Sigmoid colon (tissue), 7 donors: ENCODE results near the gene LDB2. TPM values are rescaled to one million over a fixed set of nuclear protein-coding genes. Genes with fewer than 3 reads are reported as not detected.

Experiments
- DNase-seq: peaks from one replicate; pipeline ENCODE4 v3.0.0-alpha.2; 2019
- H3K27ac ChIP-seq, 4 donors: fragments of 200-600 bp; sonication (generic); one replicate each; pipeline ENCODE4 v1.5.1; 2016 to 2019; ENCODE audit warnings: mild to moderate bottlenecking in 1 of 4
- H3K27me3 ChIP-seq, 3 donors: fragments of 200-600 bp; sonication (generic); one replicate each; pipeline ENCODE4 v1.5.1; 2019; ENCODE audit warnings: mild to moderate bottlenecking in 1 of 3
- H3K36me3 ChIP-seq, 4 donors: fragments of 200-600 bp; sonication (generic); one replicate each; pipeline ENCODE4 v1.5.1; 2016 to 2019
- H3K4me1 ChIP-seq, 4 donors: fragments of 200-600 bp; sonication (generic); one replicate each; pipeline ENCODE4 v1.5.1; 2017 to 2019
- H3K4me3 ChIP-seq, 4 donors: fragments of 200-600 bp; sonication (generic); one replicate each; pipeline ENCODE4 v1.5.1; 2017 to 2019; ENCODE audit warnings: mild to moderate bottlenecking in 2 of 4, moderate library complexity in 1 of 4
- H3K9me3 ChIP-seq, 4 donors: fragments of 200-600 bp in 3 of 4; sonication (generic) in 3 of 4; one replicate each; pipeline versions ENCODE4 v1.5.1 to v1.6.1; 2013 to 2019
- EP300 ChIP-seq, 4 donors: sonication (generic); formaldehyde crosslinking; IDR thresholded peaks; one replicate each; pipeline ENCODE4 v1.6.1; 2017; ENCODE audit warnings: antibody characterized with exemption in 4 of 4
- POLR2A ChIP-seq, 2 donors: fragments of 450-650 bp; IDR thresholded peaks; one replicate each; pipeline ENCODE4 v1.6.1; 2016; ENCODE audit warnings: antibody characterized with exemption in 2 of 2, mild to moderate bottlenecking in 2 of 2, moderate library complexity in 2 of 2
- POLR2AphosphoS5 ChIP-seq, 4 donors: sonication (generic); formaldehyde crosslinking; IDR thresholded peaks; one replicate each; pipeline ENCODE4 v1.6.1; 2017; ENCODE audit warnings: antibody characterized with exemption in 4 of 4
- WGBS, 2 donors: extraction: QIAGEN DNeasy Blood & Tissue Kit; methylation state at CpG; one replicate each; pipeline ENCODE4 v1.1.7; 2013; 5-methylcytosine and 5-hydroxymethylcytosine counted together
- intact Hi-C: fragments of 100-400 bp; cut with DNase I; formaldehyde crosslinking; loops from one replicate; pipeline ENCODE4 v1.15.1; 2023
- polyA plus RNA-seq, 3 donors: library from polyadenylated mRNA; stranded (reverse); fragments of 200-250 nt; gene quantifications; one replicate each; pipeline ENCODE4 v1.2.3, GENCODE V29; 2013
- total RNA-seq, 4 donors: library from RNA; depleted of rRNA; stranded (reverse); fragments of >200 nt; gene quantifications; one replicate each; pipeline ENCODE4 v1.1.0, GENCODE V29; 2016
- TF ChIP-seq, protein P1 (sequence below), 4 experiments: fragments of 450-650 bp in 3 of 4; fragments of 200-600 bp in 1 of 4; IDR thresholded peaks; one replicate each; pipeline ENCODE4 v1.5.1; 2016 to 2019; ENCODE audit warnings: antibody characterized with exemption in 4 of 4, mild to moderate bottlenecking in 3 of 4, moderate library complexity in 2 of 4
- donor health status: healthy with polysubstance abuse.
- donor health status: Bipolar disorder and iron deficiency.
- donor health status: healthy.

Gene LDB2
- total and polyA plus RNA-seq, 7 donors = 2.1 to 28.5 (median 18.3) TPM

DNA sequence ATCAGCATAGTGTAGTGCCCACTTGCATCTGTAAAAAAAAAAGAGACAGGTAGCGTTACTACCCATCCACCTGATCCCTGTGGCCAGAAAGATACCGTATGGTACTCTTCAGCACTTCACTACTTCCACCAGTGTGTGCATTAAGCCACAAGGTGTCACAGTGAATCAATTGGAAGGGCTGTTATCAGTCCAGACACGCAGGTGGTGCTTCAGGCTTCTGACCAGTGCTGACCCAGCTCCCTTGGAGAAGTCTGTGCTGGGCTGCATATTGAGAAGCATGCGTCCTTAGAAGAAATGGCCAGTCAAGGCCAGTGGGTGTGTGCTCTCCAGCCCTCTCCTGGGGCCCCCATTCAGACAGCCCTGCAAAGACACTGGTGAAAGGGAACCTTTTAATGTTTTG lies 10.6 kb downstream of the LDB2 start:
- Histone ChIP-seq H3K36me3 (no peaks in the 10 kb centered on the region), H3K27ac (no peak overlapping the region), H3K4me3 (no peak overlapping the region), H3K9me3 (no peaks in the 10 kb centered on the region), H3K27me3 (no peaks in the 10 kb centered on the region), H3K4me1 (no peaks in the 10 kb centered on the region)
- WGBS, 2 donors = 64 to 89% methylated on average over 4 of the region's 4 CpGs
- DNase-seq = no peak
- intact Hi-C loops = no loop called here
- TF ChIP-seq, protein P1, sequence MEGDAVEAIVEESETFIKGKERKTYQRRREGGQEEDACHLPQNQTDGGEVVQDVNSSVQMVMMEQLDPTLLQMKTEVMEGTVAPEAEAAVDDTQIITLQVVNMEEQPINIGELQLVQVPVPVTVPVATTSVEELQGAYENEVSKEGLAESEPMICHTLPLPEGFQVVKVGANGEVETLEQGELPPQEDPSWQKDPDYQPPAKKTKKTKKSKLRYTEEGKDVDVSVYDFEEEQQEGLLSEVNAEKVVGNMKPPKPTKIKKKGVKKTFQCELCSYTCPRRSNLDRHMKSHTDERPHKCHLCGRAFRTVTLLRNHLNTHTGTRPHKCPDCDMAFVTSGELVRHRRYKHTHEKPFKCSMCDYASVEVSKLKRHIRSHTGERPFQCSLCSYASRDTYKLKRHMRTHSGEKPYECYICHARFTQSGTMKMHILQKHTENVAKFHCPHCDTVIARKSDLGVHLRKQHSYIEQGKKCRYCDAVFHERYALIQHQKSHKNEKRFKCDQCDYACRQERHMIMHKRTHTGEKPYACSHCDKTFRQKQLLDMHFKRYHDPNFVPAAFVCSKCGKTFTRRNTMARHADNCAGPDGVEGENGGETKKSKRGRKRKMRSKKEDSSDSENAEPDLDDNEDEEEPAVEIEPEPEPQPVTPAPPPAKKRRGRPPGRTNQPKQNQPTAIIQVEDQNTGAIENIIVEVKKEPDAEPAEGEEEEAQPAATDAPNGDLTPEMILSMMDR (IDR thresholded peaks at IDR 0.05) = no peak
- TF ChIP-seq POLR2A (IDR thresholded peaks at IDR 0.05) = no peak
- TF ChIP-seq EP300 (IDR thresholded peaks at IDR 0.05) = no peak
- no peak for TF ChIP-seq POLR2AphosphoS5 (IDR thresholded peaks at IDR 0.05)

DNA sequence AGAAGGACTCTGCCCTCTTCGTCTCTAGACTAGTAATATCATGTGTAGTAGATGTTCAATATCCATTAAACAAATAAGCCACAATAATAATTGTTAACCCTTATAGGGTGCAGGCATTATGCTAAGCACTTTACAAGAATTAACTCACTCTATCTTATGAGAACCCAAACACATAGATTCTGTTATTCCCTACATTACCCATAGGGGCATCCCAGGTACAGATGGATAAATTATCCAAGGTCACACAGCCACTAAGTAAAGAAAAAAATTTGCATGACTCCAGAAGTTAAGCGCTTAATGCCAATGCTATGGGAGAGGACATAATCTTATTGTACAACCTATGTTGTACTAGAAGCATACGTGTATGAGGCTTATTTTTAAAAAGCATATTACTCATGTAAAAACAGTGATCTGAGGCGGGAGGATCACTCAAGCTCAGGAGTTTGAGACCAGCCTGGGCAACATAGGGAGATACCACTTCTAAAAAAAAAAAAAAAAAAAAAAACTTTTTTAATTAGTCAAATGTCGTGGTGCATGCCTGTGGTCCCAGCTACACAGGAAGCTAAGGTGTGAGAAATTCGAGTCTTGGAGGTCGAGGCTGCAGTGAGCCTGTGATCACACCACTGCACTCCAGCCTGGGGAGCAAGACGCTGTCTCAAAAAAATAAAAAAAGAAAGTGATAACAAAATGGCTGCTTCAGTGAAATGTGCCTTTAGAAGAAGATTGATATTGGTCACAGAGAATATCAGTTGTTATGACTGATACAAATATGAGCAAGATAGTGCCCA lies 13.6 kb downstream of the LDB2 start:
- no peaks in the 10 kb centered on the region for H3K9me3 ChIP-seq
- intact Hi-C loops = no loop called here
- WGBS, 2 donors = 79% methylated on average over 8 of the region's 8 CpGs
- H3K4me3 ChIP-seq = no peak overlapping the region
- TF ChIP-seq, protein P1 (IDR thresholded peaks at IDR 0.05) = no peak
- TF ChIP-seq EP300 (IDR thresholded peaks at IDR 0.05) (no peak), POLR2A (IDR thresholded peaks at IDR 0.05) (no peak), POLR2AphosphoS5 (IDR thresholded peaks at IDR 0.05) (no peak)
- no peak overlapping the region for H3K27ac ChIP-seq
- no peaks in the 10 kb centered on the region for H3K36me3 ChIP-seq
- DNase-seq = no peak
- H3K4me1 ChIP-seq = no peaks in the 10 kb centered on the region
- no peaks in the 10 kb centered on the region for H3K27me3 ChIP-seq

DNA sequence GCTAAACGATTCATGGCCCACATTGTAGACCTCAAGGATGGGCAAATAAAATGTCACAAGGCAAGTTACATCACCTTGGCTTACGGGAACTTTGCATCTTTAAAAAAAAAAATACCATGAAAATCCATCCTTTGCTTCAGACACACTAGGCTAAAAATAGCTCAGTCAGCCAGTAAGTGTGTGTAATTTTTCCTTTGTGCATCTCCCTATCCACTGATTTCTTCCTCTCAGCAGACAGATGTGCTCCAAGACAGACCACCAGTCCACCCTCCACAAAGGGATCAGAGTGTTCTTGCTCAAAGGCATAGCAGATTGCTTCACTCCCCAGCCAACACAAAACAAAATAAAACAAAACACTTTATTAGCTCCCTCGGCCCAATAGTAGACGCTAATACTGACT lies 14.6 kb downstream of the LDB2 start:
- DNase-seq = no peak
- WGBS, 2 donors = 87 to 88% methylated on average over 4 of the region's 4 CpGs
- Histone ChIP-seq H3K27ac (no peak overlapping the region), H3K4me1 (no peaks in the 10 kb centered on the region), H3K27me3 (no peaks in the 10 kb centered on the region), H3K36me3 (no peaks in the 10 kb centered on the region), H3K9me3 (no peaks in the 10 kb centered on the region), H3K4me3 (no peak overlapping the region)
- TF ChIP-seq, protein P1 (IDR thresholded peaks at IDR 0.05) = no peak
- TF ChIP-seq POLR2A (IDR thresholded peaks at IDR 0.05) (no peak), POLR2AphosphoS5 (IDR thresholded peaks at IDR 0.05) (no peak), EP300 (IDR thresholded peaks at IDR 0.05) (no peak)
- intact Hi-C loops = no loop called here

DNA sequence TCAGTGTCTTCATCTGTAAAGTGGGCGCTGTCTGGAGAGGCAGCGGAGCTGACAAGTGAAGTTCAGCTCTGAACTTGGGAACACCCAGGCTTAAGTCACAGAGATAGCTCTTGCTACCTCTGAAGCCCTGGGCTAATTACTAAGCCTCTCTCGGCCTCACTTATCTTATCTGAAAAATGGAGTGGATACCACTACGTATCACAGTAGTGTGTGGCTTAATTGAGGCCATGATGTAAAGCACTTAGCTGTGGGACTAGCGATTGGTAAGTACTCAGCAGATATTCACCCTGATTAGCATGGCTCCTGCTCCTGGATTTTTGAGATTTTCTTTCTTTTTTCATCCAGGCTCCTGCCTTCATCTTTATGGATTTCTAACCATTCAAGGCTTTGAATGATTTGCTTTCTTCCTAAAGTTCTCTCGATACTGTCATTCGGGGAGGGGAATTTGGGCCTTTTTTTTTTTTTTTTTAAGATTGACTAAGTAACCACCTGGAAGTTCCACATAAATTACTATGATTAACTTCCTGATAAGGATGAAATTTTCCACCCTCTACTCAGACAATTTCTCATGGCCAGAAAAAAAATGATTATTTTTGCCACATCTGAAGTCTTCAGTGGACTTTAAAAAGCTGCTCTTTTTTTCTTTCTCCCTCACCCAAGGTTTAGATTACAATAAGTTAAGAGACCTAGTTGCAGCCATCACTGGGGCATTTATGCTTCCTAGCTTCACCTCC lies 17.1 kb downstream of the LDB2 start:
- Histone ChIP-seq H3K9me3 (no peaks in the 10 kb centered on the region), H3K36me3 (no peaks in the 10 kb centered on the region), H3K4me1 (no peaks in the 10 kb centered on the region), H3K27me3 (no peaks in the 10 kb centered on the region), H3K4me3 (no peak overlapping the region), H3K27ac (no peak overlapping the region)
- intact Hi-C loops = no loop called here
- TF ChIP-seq POLR2AphosphoS5 (IDR thresholded peaks at IDR 0.05) = no peak
- TF ChIP-seq, protein P1 (IDR thresholded peaks at IDR 0.05) = no peak
- TF ChIP-seq POLR2A (IDR thresholded peaks at IDR 0.05) = no peak
- TF ChIP-seq EP300 (IDR thresholded peaks at IDR 0.05) = no peak
- no peak for DNase-seq
- WGBS, 2 donors = 92% methylated on average over 7 of the region's 7 CpGs
